ENCODE results near the gene GHRH. TPM values are rescaled to one million over a fixed set of nuclear protein-coding genes. Genes with fewer than 3 reads are reported as not detected.

Gene GHRH
- total and polyA plus RNA-seq, 2 of the 4 experiments (the other 2 are of a cell fraction): not detected

DNA sequence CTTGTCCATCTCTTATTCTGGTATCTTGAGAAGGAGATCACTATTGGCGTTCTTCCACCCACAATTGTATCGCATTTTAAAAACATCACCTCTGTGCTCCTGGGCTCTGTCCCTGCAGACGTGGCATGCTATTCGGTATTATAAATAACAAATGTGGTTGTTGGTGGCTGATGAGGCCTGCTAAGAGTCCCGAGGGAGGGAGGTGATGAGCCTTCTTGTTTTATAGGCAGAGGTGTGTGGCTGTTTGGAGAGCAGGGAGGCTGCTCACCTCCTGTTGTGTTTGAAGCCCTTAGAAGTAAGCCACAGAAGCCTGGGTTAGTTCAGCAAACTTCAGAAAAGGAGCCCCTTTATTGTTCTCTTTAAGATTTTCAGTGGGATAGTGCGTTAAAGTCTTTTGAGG is 43.5 kb upstream of the GHRH start:
- ChIA-PET POLR2A (ENCODE audit: unreplicated experiment) (no interaction called here), CTCF (no interaction called here)
- no peak overlapping the region for H2BK15ac ChIP-seq (ENCODE audit: low read depth, low read length)
- H3K4ac ChIP-seq (ENCODE audit: low read depth, low read length): no peak overlapping the region
- peaks cover 3% of the 10 kb centered on the region for H3K4me1 ChIP-seq (ENCODE audit: control insufficient read depth, insufficient read depth, low read length)
- DNase-seq: no peak
- ATAC-seq (ENCODE audit: low read depth): no peak
- no peak overlapping the region for H4K91ac ChIP-seq (ENCODE audit: insufficient read depth, low read depth, low read length)
- peaks cover 38% of the 10 kb centered on the region for H3K36me3 ChIP-seq (ENCODE audit: control insufficient read depth, insufficient read depth, low read length)
- no peak overlapping the region for H2AFZ ChIP-seq (replicated peaks; ENCODE audit: low read length, poor library complexity)
- no peak overlapping the region for H3K27ac ChIP-seq (ENCODE audit: insufficient read depth, low read length)
- no peak overlapping the region for H2AK9ac ChIP-seq (replicated peaks; ENCODE audit: low read depth, low read length, poor library complexity)
- in situ Hi-C loops (cut with MboI; ENCODE audit: low sequenced_read_pairs) (no loop called here), dilution Hi-C loops (cut with HindIII; ENCODE audit: low sequenced_read_pairs, unreplicated experiment) (no loop called here), intact Hi-C loops (cut with micrococcal nuclease) (no loop called here)
- no peak overlapping the region for H4K8ac ChIP-seq (ENCODE audit: low read depth in 2 of 2, low read length in 2 of 2)
- H2BK120ac ChIP-seq (ENCODE audit: low read depth, low read length): no peak overlapping the region
- no peak for TF ChIP-seq SMC3 (IDR thresholded peaks at IDR 0.05; ENCODE audit: low read depth, low read length)
- TF ChIP-seq, protein P1, sequence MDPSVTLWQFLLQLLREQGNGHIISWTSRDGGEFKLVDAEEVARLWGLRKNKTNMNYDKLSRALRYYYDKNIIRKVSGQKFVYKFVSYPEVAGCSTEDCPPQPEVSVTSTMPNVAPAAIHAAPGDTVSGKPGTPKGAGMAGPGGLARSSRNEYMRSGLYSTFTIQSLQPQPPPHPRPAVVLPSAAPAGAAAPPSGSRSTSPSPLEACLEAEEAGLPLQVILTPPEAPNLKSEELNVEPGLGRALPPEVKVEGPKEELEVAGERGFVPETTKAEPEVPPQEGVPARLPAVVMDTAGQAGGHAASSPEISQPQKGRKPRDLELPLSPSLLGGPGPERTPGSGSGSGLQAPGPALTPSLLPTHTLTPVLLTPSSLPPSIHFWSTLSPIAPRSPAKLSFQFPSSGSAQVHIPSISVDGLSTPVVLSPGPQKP (IDR thresholded peaks at IDR 0.05; ENCODE audit: borderline replicate concordance, low read depth, low read length): no peak
- no peak for TF ChIP-seq RFX5 (IDR thresholded peaks at IDR 0.05; ENCODE audit: low read depth, low read length)
- TF ChIP-seq, protein P2, sequence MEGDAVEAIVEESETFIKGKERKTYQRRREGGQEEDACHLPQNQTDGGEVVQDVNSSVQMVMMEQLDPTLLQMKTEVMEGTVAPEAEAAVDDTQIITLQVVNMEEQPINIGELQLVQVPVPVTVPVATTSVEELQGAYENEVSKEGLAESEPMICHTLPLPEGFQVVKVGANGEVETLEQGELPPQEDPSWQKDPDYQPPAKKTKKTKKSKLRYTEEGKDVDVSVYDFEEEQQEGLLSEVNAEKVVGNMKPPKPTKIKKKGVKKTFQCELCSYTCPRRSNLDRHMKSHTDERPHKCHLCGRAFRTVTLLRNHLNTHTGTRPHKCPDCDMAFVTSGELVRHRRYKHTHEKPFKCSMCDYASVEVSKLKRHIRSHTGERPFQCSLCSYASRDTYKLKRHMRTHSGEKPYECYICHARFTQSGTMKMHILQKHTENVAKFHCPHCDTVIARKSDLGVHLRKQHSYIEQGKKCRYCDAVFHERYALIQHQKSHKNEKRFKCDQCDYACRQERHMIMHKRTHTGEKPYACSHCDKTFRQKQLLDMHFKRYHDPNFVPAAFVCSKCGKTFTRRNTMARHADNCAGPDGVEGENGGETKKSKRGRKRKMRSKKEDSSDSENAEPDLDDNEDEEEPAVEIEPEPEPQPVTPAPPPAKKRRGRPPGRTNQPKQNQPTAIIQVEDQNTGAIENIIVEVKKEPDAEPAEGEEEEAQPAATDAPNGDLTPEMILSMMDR (conservative IDR thresholded peaks at IDR 0.05; ENCODE audit: low read depth, low read length): no peak
- no peak for TF ChIP-seq MAZ (IDR thresholded peaks at IDR 0.05; ENCODE audit: borderline replicate concordance, low read depth, low read length)
- no peak for TF ChIP-seq CHD1 (IDR thresholded peaks at IDR 0.05; ENCODE audit: low read depth, low read length)
- TF ChIP-seq BHLHE40 (IDR thresholded peaks at IDR 0.05; ENCODE audit: low read depth, low read length): no peak
- TF ChIP-seq, protein P3, sequence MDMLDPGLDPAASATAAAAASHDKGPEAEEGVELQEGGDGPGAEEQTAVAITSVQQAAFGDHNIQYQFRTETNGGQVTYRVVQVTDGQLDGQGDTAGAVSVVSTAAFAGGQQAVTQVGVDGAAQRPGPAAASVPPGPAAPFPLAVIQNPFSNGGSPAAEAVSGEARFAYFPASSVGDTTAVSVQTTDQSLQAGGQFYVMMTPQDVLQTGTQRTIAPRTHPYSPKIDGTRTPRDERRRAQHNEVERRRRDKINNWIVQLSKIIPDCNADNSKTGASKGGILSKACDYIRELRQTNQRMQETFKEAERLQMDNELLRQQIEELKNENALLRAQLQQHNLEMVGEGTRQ (IDR thresholded peaks at IDR 0.05; ENCODE audit: low read depth, low read length): no peak
- no peak for TF ChIP-seq POLR2A (IDR thresholded peaks at IDR 0.05; ENCODE audit: low read depth, low read length)
- no peak for TF ChIP-seq RAD21 (IDR thresholded peaks at IDR 0.05; ENCODE audit: low read length)
- no peak for TF ChIP-seq NFE2L2 (IDR thresholded peaks at IDR 0.05; ENCODE audit: low read depth, low read length)
- no peak for TF ChIP-seq MAFK (IDR thresholded peaks at IDR 0.05; ENCODE audit: low read depth, low read length)
- TF ChIP-seq CEBPB (IDR thresholded peaks at IDR 0.05; ENCODE audit: low read depth, low read length): no peak
- no peak for TF ChIP-seq FOS (IDR thresholded peaks at IDR 0.05; ENCODE audit: low read depth, low read length)
- no peak for TF ChIP-seq RCOR1 (IDR thresholded peaks at IDR 0.05; ENCODE audit: insufficient replicate concordance, low read length)
- TF ChIP-seq MXI1 (IDR thresholded peaks at IDR 0.05; ENCODE audit: borderline replicate concordance, low read depth, low read length): no peak
- H4K5ac ChIP-seq (ENCODE audit: low read depth, low read length): no peak overlapping the region
- no peak overlapping the region for H2AK5ac ChIP-seq (ENCODE audit: low read depth, low read length)
- peaks cover 49 to 82% of the 10 kb centered on the region in 2 experiments for H3K79me1 ChIP-seq (ENCODE audit: low read depth in 1 of 2, low read length in 2 of 2)
- no TSS peak for BruUV-seq (replicated peaks)
- H4K20me1 ChIP-seq (ENCODE audit: insufficient read depth, low read length): peaks cover 16% of the 10 kb centered on the region
- H3K56ac ChIP-seq (ENCODE audit: extremely low read depth, insufficient read depth, low read length): no peak overlapping the region
- H2BK20ac ChIP-seq (ENCODE audit: low read depth, low read length): no peak overlapping the region
- WGBS, 2 experiments (ENCODE audit: extremely low coverage in 2 of 2, insufficient read length in 1 of 2): 83% methylated on average over 3 of the region's 6 CpGs; no CpG with 5 or more reads in 1 of the 2 experiments
- no peak overlapping the region for H3K14ac ChIP-seq (replicated peaks; ENCODE audit: low read depth, low read length)
- H3K9ac ChIP-seq (ENCODE audit: low read depth, low read length): no peak overlapping the region
- H3K18ac ChIP-seq (ENCODE audit: low read depth, low read length): no peak overlapping the region
- H3K9me3 ChIP-seq (ENCODE audit: control insufficient read depth, insufficient read depth, low read length): no peaks in the 10 kb centered on the region
- H3K4me2 ChIP-seq (ENCODE audit: low read depth, low read length): no peak overlapping the region
- no peak overlapping the region for H3K4me3 ChIP-seq (ENCODE audit: insufficient read depth, low read depth, low read length)
- H3K27me3 ChIP-seq (ENCODE audit: control insufficient read depth, insufficient read depth, low read length): no peaks in the 10 kb centered on the region
- peaks cover 35% of the 10 kb centered on the region for H3K9me1 ChIP-seq (ENCODE audit: insufficient read depth, low read length)
- no peak overlapping the region for H3K23ac ChIP-seq (ENCODE audit: low read depth, low read length)
- H2BK5ac ChIP-seq (ENCODE audit: low read depth, low read length, poor library complexity, severe bottlenecking): no peak overlapping the region

Measured in IMR-90 (cell line).